Omental fat pad (tissue), 4 donors: ENCODE data around the gene LSM14A. TPM values are rescaled to one million over a fixed set of nuclear protein-coding genes. Genes with fewer than 3 reads are reported as not detected.
A peak's percentile ranks its signal among the peaks of the same experiment; 100 is the strongest.
"Not testable (repeated sequence)": the region's sequence is repeated elsewhere in the genome, so short reads cannot be mapped to it uniquely, and the experiment has no call there.

Experiments
- ATAC-seq: fragments of 150-250 bp; one replicate; pipeline ENCODE4 v1.9.1; 2016; ENCODE audit warnings: mild to moderate bottlenecking, moderate library complexity; ENCODE audit not compliant: low FRiP score
- DNase-seq: peaks from one replicate; pipeline ENCODE4 v3.0.0-alpha.2; 2019; ENCODE audit warnings: low spot score
- CTCF ChIP-seq, 3 donors: fragments of 450-650 bp; IDR thresholded peaks; one replicate each; pipeline ENCODE4 v1.5.1; 2016 to 2017; ENCODE audit warnings: antibody characterized with exemption in 3 of 3, mild to moderate bottlenecking in 3 of 3, moderate library complexity in 2 of 3
- total RNA-seq, 4 donors: library from RNA; depleted of rRNA; stranded (reverse); fragments of >200 nt; gene quantifications; one replicate each; pipeline ENCODE4 v1.1.0, GENCODE V29; 2016

LSM14A gene
- 100 to 1,000 TPM in 1 of 4 donors, 10 to 100 TPM in 3; 63.0 to 128 (median 93.1) TPM for total RNA-seq

- peak; percentile 95 for ATAC-seq
Measured at GRCh38 chr19:34171877-34172660, at the start of gene LSM14A. Gene LSM14A (plus strand): TSS chr19:34172504. CDS start chr19:34172643, 139 bp downstream.

GRCh38 chr19:34124828-34125227 is 47.5 kb upstream of the LSM14A start:
- no peak for ATAC-seq
- no peak for TF ChIP-seq CTCF (IDR thresholded peaks at IDR 0.05)
- DNase-seq = no peak

More at GRCh38 chr19:34171877-34172660, at the start of gene LSM14A:
- DNase-seq = peak; percentile 82
- TF ChIP-seq CTCF (IDR thresholded peaks at IDR 0.05) = no peak

GRCh38 chr19:34126966-34127365 is 45.3 kb upstream of the LSM14A start:
- ATAC-seq = no peak
- no peak for TF ChIP-seq CTCF (IDR thresholded peaks at IDR 0.05)
- DNase-seq = no peak

- no peak for ATAC-seq
- TF ChIP-seq CTCF (IDR thresholded peaks at IDR 0.05) = no peak
Measured at GRCh38 chr19:34127684-34128189, 44.6 kb upstream of the LSM14A start.

GRCh38 chr19:34128558-34129250 is 43.6 kb upstream of the LSM14A start:
- TF ChIP-seq CTCF (IDR thresholded peaks at IDR 0.05) = no peak
- no peak for DNase-seq
- ATAC-seq = no peak

More at GRCh38 chr19:34127684-34128189, 44.6 kb upstream of the LSM14A start:
- DNase-seq = no peak

GRCh38 chr19:34131100-34131499 is 41.2 kb upstream of the LSM14A start:
- ATAC-seq (no peak), DNase-seq (no peak)
- no peak for TF ChIP-seq CTCF (IDR thresholded peaks at IDR 0.05)

GRCh38 chr19:34132145-34132544 is 40.2 kb upstream of the LSM14A start:
- not testable (repeated sequence) for DNase-seq, ATAC-seq

GRCh38 chr19:34132706-34133105 is 39.6 kb upstream of the LSM14A start:
- DNase-seq, ATAC-seq: not testable (repeated sequence)
